ENCODE results near the gene SRSF11.

- no peak for TF ChIP-seq POLR2A (IDR thresholded peaks at IDR 0.05)
- TF ChIP-seq CTCF (IDR thresholded peaks at IDR 0.05 in 4 of 5, conservative IDR thresholded peaks at IDR 0.05 in 1 of 5) = no peak
Observed at GRCh38 chr1:70210820-70211219, 10.4 kb upstream of the SRSF11 start.
